Measurements from ENCODE around the gene TERB2. TPM values are rescaled to one million over a fixed set of nuclear protein-coding genes. Genes with fewer than 3 reads are reported as not detected.
"Not testable (repeated sequence)": the region's sequence is repeated elsewhere in the genome, so short reads cannot be mapped to it uniquely, and the experiment has no call there.

TERB2 gene
- total and polyA plus RNA-seq, 2 of the 4 experiments (the other 2 are of a cell fraction), result not detected

GRCh38 chr15:44958302-44958701 is 1.8 kb downstream of the TERB2 start:
- H4K20me1 ChIP-seq (ENCODE audit: insufficient read depth, low read length); H2BK120ac ChIP-seq (ENCODE audit: low read depth, low read length); H3K9ac ChIP-seq (ENCODE audit: low read depth, low read length); ATAC-seq (ENCODE audit: low read depth); H2AFZ ChIP-seq (replicated peaks; ENCODE audit: low read length, poor library complexity); H3K36me3 ChIP-seq (ENCODE audit: control insufficient read depth, insufficient read depth, low read length); H3K27ac ChIP-seq (ENCODE audit: insufficient read depth, low read length); POLR2A ChIA-PET (ENCODE audit: unreplicated experiment); dilution Hi-C loops (cut with HindIII; ENCODE audit: low sequenced_read_pairs, unreplicated experiment); DNase-seq; H3K9me1 ChIP-seq (ENCODE audit: insufficient read depth, low read length); CTCF ChIA-PET; H4K5ac ChIP-seq (ENCODE audit: low read depth, low read length); H3K4me2 ChIP-seq (ENCODE audit: low read depth, low read length); H3K4me3 ChIP-seq (ENCODE audit: insufficient read depth, low read depth, low read length); H2BK5ac ChIP-seq (ENCODE audit: low read depth, low read length, poor library complexity, severe bottlenecking); H3K56ac ChIP-seq (ENCODE audit: extremely low read depth, insufficient read depth, low read length); H3K79me1 ChIP-seq (ENCODE audit: low read depth in 1 of 2, low read length in 2 of 2); H2BK15ac ChIP-seq (ENCODE audit: low read depth, low read length); H2BK20ac ChIP-seq (ENCODE audit: low read depth, low read length); H4K91ac ChIP-seq (ENCODE audit: insufficient read depth, low read depth, low read length); H3K27me3 ChIP-seq (ENCODE audit: control insufficient read depth, insufficient read depth, low read length); H3K9me3 ChIP-seq (ENCODE audit: control insufficient read depth, insufficient read depth, low read length); H3K4ac ChIP-seq (ENCODE audit: low read depth, low read length); H4K8ac ChIP-seq (ENCODE audit: low read depth in 2 of 2, low read length in 2 of 2); H2AK5ac ChIP-seq (ENCODE audit: low read depth, low read length); BruUV-seq (replicated peaks); intact Hi-C loops (cut with micrococcal nuclease); H3K4me1 ChIP-seq (ENCODE audit: control insufficient read depth, insufficient read depth, low read length); H3K23ac ChIP-seq (ENCODE audit: low read depth, low read length); H3K18ac ChIP-seq (ENCODE audit: low read depth, low read length); H3K14ac ChIP-seq (replicated peaks; ENCODE audit: low read depth, low read length); in situ Hi-C loops (cut with MboI; ENCODE audit: low sequenced_read_pairs); H2AK9ac ChIP-seq (replicated peaks; ENCODE audit: low read depth, low read length, poor library complexity): not testable (repeated sequence)
- no CpG with 5 or more reads among the region's 3 CpGs for WGBS, 2 experiments (ENCODE audit: extremely low coverage in 2 of 2, insufficient read length in 1 of 2)
